ENCODE results near the gene MKLN1. TPM values are rescaled to one million over a fixed set of nuclear protein-coding genes. Genes with fewer than 3 reads are reported as not detected.

The MKLN1 gene
- total RNA-seq, 1 donor from 2014 or later = 38.3 TPM

- no peaks in the 10 kb centered on the region for H3K27me3 Mint-ChIP-seq
- intact Hi-C loops (cut with micrococcal nuclease) = loop anchor here (5.0 kb wide), 1 partner anchor 268 kb away; no protein-coding TSS in a partner anchor
Observed at GRCh38 chr7:131374821-131375220, 47.1 kb downstream of the MKLN1 start.

GRCh38 chr7:131381069-131381838 lies 53.6 kb downstream of the MKLN1 start:
- intact Hi-C loops (cut with micrococcal nuclease) = no loop called here
- peaks cover 26% of the 10 kb centered on the region for H3K36me3 Mint-ChIP-seq (ENCODE audit: low read depth)
- H3K4me1 Mint-ChIP-seq = peaks cover 14% of the 10 kb centered on the region
- no peak for DNase-seq
- H3K4me3 Mint-ChIP-seq = no peak overlapping the region
- no peaks in the 10 kb centered on the region for H3K27me3 Mint-ChIP-seq
- H3K27ac Mint-ChIP-seq = no peak overlapping the region
- no peaks in the 10 kb centered on the region for H3K9me3 Mint-ChIP-seq

More at GRCh38 chr7:131374821-131375220, 47.1 kb downstream of the MKLN1 start:
- Mint-ChIP-seq H3K27ac (no peak overlapping the region), H3K36me3 (ENCODE audit: low read depth) (peaks cover 10% of the 10 kb centered on the region), H3K4me1 (peaks cover 24% of the 10 kb centered on the region), H3K4me3 (no peak overlapping the region), H3K9me3 (no peaks in the 10 kb centered on the region)
- no peak for DNase-seq

GRCh38 chr7:131383417-131384285 lies 56.0 kb downstream of the MKLN1 start:
- Mint-ChIP-seq H3K36me3 (ENCODE audit: low read depth) (peaks cover 27% of the 10 kb centered on the region), H3K27ac (peak overlapping the region; percentile 23), H3K4me1 (peaks cover 14% of the 10 kb centered on the region), H3K27me3 (no peaks in the 10 kb centered on the region), H3K9me3 (no peaks in the 10 kb centered on the region), H3K4me3 (no peak overlapping the region)
- intact Hi-C loops (cut with micrococcal nuclease) = no loop called here
- no peak for DNase-seq

- no peak overlapping the region for H3K27ac Mint-ChIP-seq
- H3K36me3 Mint-ChIP-seq (ENCODE audit: low read depth) = peaks cover 24% of the 10 kb centered on the region
- intact Hi-C loops (cut with micrococcal nuclease) = no loop called here
- H3K27me3 Mint-ChIP-seq = no peaks in the 10 kb centered on the region
- H3K9me3 Mint-ChIP-seq = no peaks in the 10 kb centered on the region
- no peak for DNase-seq
- H3K4me1 Mint-ChIP-seq = peaks cover 14% of the 10 kb centered on the region
- no peak overlapping the region for H3K4me3 Mint-ChIP-seq
Observed at GRCh38 chr7:131384286-131384635, 56.6 kb downstream of the MKLN1 start.

GRCh38 chr7:131385039-131385605 lies 57.4 kb downstream of the MKLN1 start:
- H3K27me3 Mint-ChIP-seq = no peaks in the 10 kb centered on the region
- intact Hi-C loops (cut with micrococcal nuclease) = no loop called here
- no peak for DNase-seq
- H3K9me3 Mint-ChIP-seq = no peaks in the 10 kb centered on the region
- no peak overlapping the region for H3K4me3 Mint-ChIP-seq
- H3K27ac Mint-ChIP-seq = no peak overlapping the region
- H3K4me1 Mint-ChIP-seq = peaks cover 14% of the 10 kb centered on the region
- peaks cover 24% of the 10 kb centered on the region for H3K36me3 Mint-ChIP-seq (ENCODE audit: low read depth)

- intact Hi-C loops (cut with micrococcal nuclease) = no loop called here
- Mint-ChIP-seq H3K27ac (no peak overlapping the region), H3K9me3 (no peaks in the 10 kb centered on the region), H3K4me3 (no peak overlapping the region), H3K27me3 (no peaks in the 10 kb centered on the region), H3K4me1 (peaks cover 12% of the 10 kb centered on the region), H3K36me3 (ENCODE audit: low read depth) (peaks cover 22% of the 10 kb centered on the region)
- DNase-seq = no peak
Observed at GRCh38 chr7:131388126-131388525, 60.5 kb downstream of the MKLN1 start.

- H3K9me3 Mint-ChIP-seq = no peaks in the 10 kb centered on the region
Observed at GRCh38 chr7:131390275-131390674, 62.6 kb downstream of the MKLN1 start.

GRCh38 chr7:131391145-131391544 lies 63.5 kb downstream of the MKLN1 start:
- Mint-ChIP-seq H3K27ac (no peak overlapping the region), H3K27me3 (no peaks in the 10 kb centered on the region), H3K4me1 (peaks cover 6% of the 10 kb centered on the region), H3K4me3 (no peak overlapping the region), H3K9me3 (no peaks in the 10 kb centered on the region), H3K36me3 (ENCODE audit: low read depth) (peaks cover 15% of the 10 kb centered on the region)
- DNase-seq = no peak
- intact Hi-C loops (cut with micrococcal nuclease) = no loop called here

More at GRCh38 chr7:131390275-131390674, 62.6 kb downstream of the MKLN1 start:
- Mint-ChIP-seq H3K4me3 (no peak overlapping the region), H3K36me3 (ENCODE audit: low read depth) (peaks cover 17% of the 10 kb centered on the region), H3K27me3 (no peaks in the 10 kb centered on the region), H3K27ac (no peak overlapping the region), H3K4me1 (peaks cover 6% of the 10 kb centered on the region)
- intact Hi-C loops (cut with micrococcal nuclease) = no loop called here
- no peak for DNase-seq

- no peak for DNase-seq
- Mint-ChIP-seq H3K4me1 (no peaks in the 10 kb centered on the region), H3K27ac (no peak overlapping the region), H3K36me3 (ENCODE audit: low read depth) (peaks cover 47% of the 10 kb centered on the region), H3K4me3 (no peak overlapping the region), H3K9me3 (no peaks in the 10 kb centered on the region), H3K27me3 (no peaks in the 10 kb centered on the region)
- intact Hi-C loops (cut with micrococcal nuclease) = no loop called here
Observed at GRCh38 chr7:131400681-131401176, 73.1 kb downstream of the MKLN1 start.

- Mint-ChIP-seq H3K9me3 (no peaks in the 10 kb centered on the region), H3K27me3 (no peaks in the 10 kb centered on the region), H3K27ac (no peak overlapping the region), H3K4me3 (no peak overlapping the region), H3K36me3 (ENCODE audit: low read depth) (peaks cover 47% of the 10 kb centered on the region), H3K4me1 (no peaks in the 10 kb centered on the region)
- intact Hi-C loops (cut with micrococcal nuclease) = no loop called here
- no peak for DNase-seq
Observed at GRCh38 chr7:131401194-131401593, 73.5 kb downstream of the MKLN1 start.

- Mint-ChIP-seq H3K9me3 (no peaks in the 10 kb centered on the region), H3K4me1 (no peaks in the 10 kb centered on the region), H3K27me3 (no peaks in the 10 kb centered on the region), H3K4me3 (no peak overlapping the region), H3K36me3 (ENCODE audit: low read depth) (peaks cover 51% of the 10 kb centered on the region), H3K27ac (no peak overlapping the region)
- no peak for DNase-seq
- intact Hi-C loops (cut with micrococcal nuclease) = no loop called here
Observed at GRCh38 chr7:131403322-131403721, 75.6 kb downstream of the MKLN1 start.

GRCh38 chr7:131404226-131404911 lies 76.7 kb downstream of the MKLN1 start:
- no peak for DNase-seq
- no peaks in the 10 kb centered on the region for H3K9me3 Mint-ChIP-seq
- H3K4me3 Mint-ChIP-seq = no peak overlapping the region
- H3K27me3 Mint-ChIP-seq = no peaks in the 10 kb centered on the region
- H3K36me3 Mint-ChIP-seq (ENCODE audit: low read depth) = peaks cover 46% of the 10 kb centered on the region
- H3K4me1 Mint-ChIP-seq = peaks cover 4% of the 10 kb centered on the region
- intact Hi-C loops (cut with micrococcal nuclease) = no loop called here
- no peak overlapping the region for H3K27ac Mint-ChIP-seq

GRCh38 chr7:131409129-131409766 lies 81.6 kb downstream of the MKLN1 start:
- H3K4me1 Mint-ChIP-seq = peaks cover 6% of the 10 kb centered on the region
- peaks cover 23% of the 10 kb centered on the region for H3K36me3 Mint-ChIP-seq (ENCODE audit: low read depth)
- H3K27ac Mint-ChIP-seq = no peak overlapping the region
- no peaks in the 10 kb centered on the region for H3K27me3 Mint-ChIP-seq
- intact Hi-C loops (cut with micrococcal nuclease) = no loop called here
- no peak for DNase-seq
- no peaks in the 10 kb centered on the region for H3K9me3 Mint-ChIP-seq
- H3K4me3 Mint-ChIP-seq = no peak overlapping the region

Measured in activated CD4-positive, alpha-beta T cell treated with anti-CD3 and anti-CD28 coated beads, Interleukin-2, amount 10 ng/mL, durations not matched to agents 24 days and 14 days (primary cell).